ENCODE data around the gene CDCA4.

Gene CDCA4

GRCh38 chr14:104993808-104994591, 26.9 kb downstream of the CDCA4 start:
- Histone ChIP-seq H3K27me3 (ENCODE audit: insufficient read depth, low read length) (no peaks in the 10 kb centered on the region), H3F3A (ENCODE audit: insufficient read depth, low read length) (no peaks in the 10 kb centered on the region), H4K20me1 (ENCODE audit: insufficient read depth, low read length) (no peaks in the 10 kb centered on the region), H3K9me2 (ENCODE audit: low read depth, low read length) (no peaks in the 10 kb centered on the region), H3K4me2 (ENCODE audit: low read length) (no peak overlapping the region), H3K9ac (ENCODE audit: low read length) (no peak overlapping the region), H3K9me3 (ENCODE audit: low read length) (no peaks in the 10 kb centered on the region), H3K79me2 (ENCODE audit: insufficient read depth, low read length) (no peaks in the 10 kb centered on the region), H3K4me3 (ENCODE audit: low read depth, low read length, poor library complexity, severe bottlenecking) (no peak overlapping the region), H3K27ac (ENCODE audit: low read depth, low read length, poor library complexity, severe bottlenecking) (no peak overlapping the region), H2AFZ (ENCODE audit: low read length) (no peak overlapping the region), H3K36me3 (ENCODE audit: insufficient read depth, low read length) (no peaks in the 10 kb centered on the region), H3K4me1 (ENCODE audit: insufficient read depth, low read length, severe bottlenecking) (peaks cover 7% of the 10 kb centered on the region)
- TF ChIP-seq CTCF (IDR thresholded peaks at IDR 0.05; ENCODE audit: low read length) (no peak), EZH2 (IDR thresholded peaks at IDR 0.05; ENCODE audit: borderline replicate concordance, low read length) (no peak)

GRCh38 chr14:104993306-104993705, 27.6 kb downstream of the CDCA4 start:
- Histone ChIP-seq H3K9me3 (ENCODE audit: low read length) (no peaks in the 10 kb centered on the region), H3K27me3 (ENCODE audit: insufficient read depth, low read length) (no peaks in the 10 kb centered on the region), H3K4me1 (ENCODE audit: insufficient read depth, low read length, severe bottlenecking) (peaks cover 7% of the 10 kb centered on the region), H3K9ac (ENCODE audit: low read length) (no peak overlapping the region), H3F3A (ENCODE audit: insufficient read depth, low read length) (no peaks in the 10 kb centered on the region), H3K4me3 (ENCODE audit: low read depth, low read length, poor library complexity, severe bottlenecking) (no peak overlapping the region), H3K4me2 (ENCODE audit: low read length) (no peak overlapping the region), H3K9me2 (ENCODE audit: low read depth, low read length) (no peaks in the 10 kb centered on the region), H3K27ac (ENCODE audit: low read depth, low read length, poor library complexity, severe bottlenecking) (no peak overlapping the region), H3K79me2 (ENCODE audit: insufficient read depth, low read length) (no peaks in the 10 kb centered on the region), H2AFZ (ENCODE audit: low read length) (no peak overlapping the region), H4K20me1 (ENCODE audit: insufficient read depth, low read length) (no peaks in the 10 kb centered on the region), H3K36me3 (ENCODE audit: insufficient read depth, low read length) (no peaks in the 10 kb centered on the region)
- TF ChIP-seq EZH2 (IDR thresholded peaks at IDR 0.05; ENCODE audit: borderline replicate concordance, low read length) (no peak), CTCF (IDR thresholded peaks at IDR 0.05; ENCODE audit: low read length) (no peak)

- H3K4me3 ChIP-seq (ENCODE audit: low read depth, low read length, poor library complexity, severe bottlenecking) = no peak overlapping the region
- no peaks in the 10 kb centered on the region for H3K9me3 ChIP-seq (ENCODE audit: low read length)
- H3K4me1 ChIP-seq (ENCODE audit: insufficient read depth, low read length, severe bottlenecking) = peaks cover 7% of the 10 kb centered on the region
- H3K9ac ChIP-seq (ENCODE audit: low read length) = no peak overlapping the region
- no peak overlapping the region for H3K27ac ChIP-seq (ENCODE audit: low read depth, low read length, poor library complexity, severe bottlenecking)
- H3F3A ChIP-seq (ENCODE audit: insufficient read depth, low read length) = no peaks in the 10 kb centered on the region
- no peaks in the 10 kb centered on the region for H3K27me3 ChIP-seq (ENCODE audit: insufficient read depth, low read length)
- H2AFZ ChIP-seq (ENCODE audit: low read length) = no peak overlapping the region
- no peaks in the 10 kb centered on the region for H4K20me1 ChIP-seq (ENCODE audit: insufficient read depth, low read length)
- no peak for TF ChIP-seq EZH2 (IDR thresholded peaks at IDR 0.05; ENCODE audit: borderline replicate concordance, low read length)
- no peak for TF ChIP-seq CTCF (IDR thresholded peaks at IDR 0.05; ENCODE audit: low read length)
- H3K79me2 ChIP-seq (ENCODE audit: insufficient read depth, low read length) = no peaks in the 10 kb centered on the region
- no peak overlapping the region for H3K4me2 ChIP-seq (ENCODE audit: low read length)
- H3K9me2 ChIP-seq (ENCODE audit: low read depth, low read length) = no peaks in the 10 kb centered on the region
- H3K36me3 ChIP-seq (ENCODE audit: insufficient read depth, low read length) = no peaks in the 10 kb centered on the region
Observed at GRCh38 chr14:104992501-104992900, 28.4 kb downstream of the CDCA4 start.
